ENCODE results near the gene USP32.
"Not testable (repeated sequence)": the region's sequence is repeated elsewhere in the genome, so short reads cannot be mapped to it uniquely, and the experiment has no call there.

- TF ChIP-seq, protein P1, sequence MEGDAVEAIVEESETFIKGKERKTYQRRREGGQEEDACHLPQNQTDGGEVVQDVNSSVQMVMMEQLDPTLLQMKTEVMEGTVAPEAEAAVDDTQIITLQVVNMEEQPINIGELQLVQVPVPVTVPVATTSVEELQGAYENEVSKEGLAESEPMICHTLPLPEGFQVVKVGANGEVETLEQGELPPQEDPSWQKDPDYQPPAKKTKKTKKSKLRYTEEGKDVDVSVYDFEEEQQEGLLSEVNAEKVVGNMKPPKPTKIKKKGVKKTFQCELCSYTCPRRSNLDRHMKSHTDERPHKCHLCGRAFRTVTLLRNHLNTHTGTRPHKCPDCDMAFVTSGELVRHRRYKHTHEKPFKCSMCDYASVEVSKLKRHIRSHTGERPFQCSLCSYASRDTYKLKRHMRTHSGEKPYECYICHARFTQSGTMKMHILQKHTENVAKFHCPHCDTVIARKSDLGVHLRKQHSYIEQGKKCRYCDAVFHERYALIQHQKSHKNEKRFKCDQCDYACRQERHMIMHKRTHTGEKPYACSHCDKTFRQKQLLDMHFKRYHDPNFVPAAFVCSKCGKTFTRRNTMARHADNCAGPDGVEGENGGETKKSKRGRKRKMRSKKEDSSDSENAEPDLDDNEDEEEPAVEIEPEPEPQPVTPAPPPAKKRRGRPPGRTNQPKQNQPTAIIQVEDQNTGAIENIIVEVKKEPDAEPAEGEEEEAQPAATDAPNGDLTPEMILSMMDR (IDR thresholded peaks at IDR 0.05), result not testable (repeated sequence)
- not testable (repeated sequence) for TF ChIP-seq POLR2A (IDR thresholded peaks at IDR 0.05)
Observed at GRCh38 chr17:60208302-60208701, 183.6 kb downstream of the USP32 start.
